Left lung (tissue), 10 donors: ENCODE results near the gene PPP1R26. TPM values are rescaled to one million over a fixed set of nuclear protein-coding genes. Genes with fewer than 3 reads are reported as not detected.
A peak's percentile ranks its signal among the peaks of the same experiment; 100 is the strongest.

ENCODE experiments used
- ATAC-seq: fragments of 200-7000 bp; cut with Tn5 transposase; one replicate; pipeline ENCODE4 v1.9.1; 2020; ENCODE audit warnings: moderate library complexity
- DNase-seq, 4 donors: peaks; one replicate each; pipeline ENCODE4 v3.0.0-alpha.2; 2013 to 2020
- H3K27ac ChIP-seq, 2 donors: fragments of 200-600 bp; sonication (generic) in 1 of 2; one replicate each; pipeline versions ENCODE4 v1.5.0 to v1.8.0; 2020 to 2021
- H3K27me3 ChIP-seq, 2 donors: fragments of 200-600 bp; sonication (generic) in 1 of 2; one replicate each; pipeline versions ENCODE4 v1.5.0 to v1.8.0; 2020 to 2021
- H3K36me3 ChIP-seq, 2 donors: fragments of 200-600 bp; sonication (generic) in 1 of 2; one replicate each; pipeline versions ENCODE4 v1.5.0 to v1.8.0; 2020 to 2021
- H3K4me1 ChIP-seq, 2 donors: fragments of 200-600 bp; one replicate each; pipeline ENCODE4 v1.8.0; 2021
- H3K4me3 ChIP-seq, 2 donors: fragments of 200-600 bp; sonication (generic) in 1 of 2; one replicate each; pipeline versions ENCODE4 v1.5.0 to v1.8.0; 2020 to 2021; ENCODE audit warnings: mild to moderate bottlenecking in 1 of 2
- H3K9me3 ChIP-seq, 2 donors: fragments of 200-600 bp; sonication (generic) in 1 of 2; one replicate each; pipeline versions ENCODE4 v1.5.0 to v1.8.0; 2020 to 2021
- CTCF ChIP-seq, 2 donors: fragments of 200-600 bp; sonication (generic) in 1 of 2; IDR thresholded peaks; one replicate each; pipeline versions ENCODE4 v1.5.0 to v1.8.0; 2021; ENCODE audit warnings: antibody characterized with exemption in 2 of 2
- intact Hi-C, 2 donors: fragments of 100-400 bp; cut with DNase I; formaldehyde crosslinking; loops; one replicate each; pipeline versions ENCODE4 v1.11.2 to v1.14.2; 2022
- polyA plus RNA-seq, 6 donors: library from polyadenylated mRNA; unstranded; fragments of 120-200 nt; gene quantifications; one replicate each; pipeline ENCODE4 v1.2.1, GENCODE V29; 2013; ENCODE audit not compliant: insufficient read length in 6 of 6
- total RNA-seq, 2 donors: library from RNA; stranded (reverse); fragmentation: NEBNext Ultra II Directional; extraction: Animal tissue kit (Norgen Biotek cat#: 25700); gene quantifications; one replicate each; pipeline ENCODE4 v1.2.1, GENCODE V29; 2021
- donor health status: DM: no; HTN: yes; CAD: no.
- donor health status: DM: no; HTN: no; CAD: no.

PPP1R26 gene
- total and polyA plus RNA-seq, 8 donors: 18.1 to 37.7 (median 31.1) TPM

DNA sequence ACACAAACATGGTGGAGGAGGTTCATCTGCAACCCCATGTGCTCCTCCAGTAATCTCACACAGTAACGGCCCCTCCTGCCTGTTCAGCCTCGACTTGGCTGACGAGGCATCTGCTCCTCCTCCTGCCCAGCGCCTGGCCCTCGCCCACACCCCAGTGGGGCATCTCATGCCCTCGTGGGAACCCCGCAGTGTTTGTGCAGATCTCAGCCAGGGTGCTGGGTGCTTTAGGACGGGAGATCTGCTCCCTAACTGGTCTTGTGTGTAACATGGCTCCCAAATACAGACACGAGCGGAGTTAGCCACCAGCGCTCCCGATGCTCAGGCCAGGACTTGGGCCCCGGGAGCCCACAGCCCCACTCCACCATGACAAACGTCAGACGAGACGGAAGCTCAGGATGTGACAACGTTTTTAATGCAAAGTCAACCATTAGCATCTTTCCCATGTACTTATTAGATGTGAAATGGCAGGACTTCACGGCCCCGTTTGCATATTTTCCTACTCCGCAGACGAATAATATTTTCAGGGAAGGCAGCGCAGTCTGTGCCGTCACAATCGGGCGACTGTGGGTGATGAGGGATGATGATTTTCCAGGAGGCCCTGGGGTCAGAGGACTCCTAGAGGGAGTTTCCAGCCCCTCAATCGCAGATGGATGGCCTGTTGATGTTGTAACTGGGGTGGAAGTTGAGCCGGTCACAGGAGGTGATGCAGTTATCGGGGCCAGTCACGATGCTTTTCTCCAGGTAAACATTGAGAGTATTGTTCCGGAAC lies 15.4 kb downstream of the PPP1R26 start:
- no peak for TF ChIP-seq CTCF (IDR thresholded peaks at IDR 0.05)
- intact Hi-C loops: no loop called here
- DNase-seq (peak in 2 of 4 donors; percentile 12 to 61), ATAC-seq (no peak)
- Histone ChIP-seq H3K27me3 (no peaks in the 10 kb centered on the region), H3K27ac (no peak overlapping the region), H3K36me3 (no peaks in the 10 kb centered on the region), H3K4me1 (peaks cover 0 to 9% of the 10 kb centered on the region in 2 donors), H3K9me3 (no peaks in the 10 kb centered on the region), H3K4me3 (no peak overlapping the region)

DNA sequence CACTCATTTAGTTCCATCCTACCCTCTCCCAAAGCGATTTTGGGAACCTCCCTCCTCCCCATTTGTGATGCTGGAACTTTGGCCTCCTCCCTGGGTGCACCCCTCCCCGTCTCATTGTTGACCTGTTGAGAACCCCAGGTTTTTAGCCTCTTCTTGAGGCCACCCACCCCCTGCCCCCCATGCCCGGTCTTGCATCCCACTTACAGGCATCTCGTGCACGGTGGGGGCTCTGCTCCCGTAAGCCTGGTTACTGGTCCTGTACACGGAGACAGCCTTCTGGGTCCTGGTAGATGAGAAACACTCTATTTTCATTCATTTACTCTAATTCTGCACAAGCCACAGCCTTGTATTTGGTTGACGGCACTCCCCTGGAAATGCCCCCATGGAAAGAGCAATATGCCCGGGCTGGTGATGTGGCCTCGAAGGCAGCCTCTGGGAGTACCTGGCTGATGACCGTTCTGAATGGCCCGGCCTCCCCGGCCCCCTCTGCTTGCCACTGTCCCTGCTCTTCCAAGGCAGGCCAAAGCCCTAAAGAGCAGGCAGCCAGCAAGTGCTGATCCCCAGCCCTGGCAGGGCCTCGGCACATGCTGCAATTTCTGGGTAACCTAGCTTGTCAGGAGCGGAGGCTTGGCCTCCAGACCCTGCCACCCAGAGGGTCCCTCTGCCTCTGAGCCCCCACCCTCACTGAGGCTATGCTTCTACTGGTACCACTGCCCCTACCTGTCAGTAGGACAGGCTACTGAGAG lies 19.0 kb downstream of the PPP1R26 start:
- Histone ChIP-seq H3K9me3 (no peaks in the 10 kb centered on the region), H3K27me3 (no peaks in the 10 kb centered on the region), H3K4me3 (no peak overlapping the region), H3K4me1 (peaks cover 7 to 30% of the 10 kb centered on the region in 2 donors), H3K36me3 (peaks cover 0 to 18% of the 10 kb centered on the region in 2 donors), H3K27ac (no peak overlapping the region)
- intact Hi-C loops: no loop called here
- ATAC-seq (no peak), DNase-seq (peak in 1 of 4 donors; percentile 45)
- TF ChIP-seq CTCF (IDR thresholded peaks at IDR 0.05): no peak

DNA sequence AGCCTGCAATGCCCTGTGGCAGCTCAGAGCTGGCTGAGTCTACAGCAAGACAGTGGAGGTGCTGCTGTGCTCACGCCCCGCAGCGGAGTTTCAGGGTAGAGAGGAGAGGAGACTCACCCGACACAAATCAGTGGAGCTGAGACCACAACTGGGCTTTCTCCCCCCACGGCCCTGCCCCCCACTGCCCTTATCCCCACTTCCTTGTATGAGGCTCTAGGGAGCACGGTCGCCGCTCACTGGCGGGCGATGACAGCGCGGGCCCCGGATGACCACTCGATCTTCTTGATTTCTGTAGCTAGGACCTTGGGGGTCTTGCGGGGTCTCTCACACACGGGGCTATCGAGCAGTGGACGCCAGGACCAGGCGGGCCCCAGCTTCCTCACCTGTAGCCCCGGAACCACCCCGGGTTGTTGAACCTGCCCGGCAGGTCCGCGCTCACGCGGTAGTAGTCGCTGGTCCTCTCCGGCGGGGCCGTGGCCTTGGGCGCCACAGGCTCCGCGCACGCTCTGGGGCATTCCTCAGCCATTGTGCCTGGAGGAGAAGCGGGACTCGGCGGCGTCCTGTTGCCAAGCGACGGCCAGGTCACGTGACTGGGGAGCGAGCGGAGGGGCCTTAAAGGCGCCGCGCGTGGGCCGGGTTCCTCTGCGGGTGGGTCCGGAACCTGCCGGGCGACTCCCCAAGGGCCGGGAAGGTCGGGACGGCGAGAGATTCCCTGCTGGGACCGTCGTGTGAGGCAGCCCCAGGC lies 19.9 kb downstream of the PPP1R26 start:
- no peak for TF ChIP-seq CTCF (IDR thresholded peaks at IDR 0.05)
- no peaks in the 10 kb centered on the region for H3K27me3 ChIP-seq
- peaks cover 7 to 30% of the 10 kb centered on the region in 2 donors for H3K4me1 ChIP-seq

DNA sequence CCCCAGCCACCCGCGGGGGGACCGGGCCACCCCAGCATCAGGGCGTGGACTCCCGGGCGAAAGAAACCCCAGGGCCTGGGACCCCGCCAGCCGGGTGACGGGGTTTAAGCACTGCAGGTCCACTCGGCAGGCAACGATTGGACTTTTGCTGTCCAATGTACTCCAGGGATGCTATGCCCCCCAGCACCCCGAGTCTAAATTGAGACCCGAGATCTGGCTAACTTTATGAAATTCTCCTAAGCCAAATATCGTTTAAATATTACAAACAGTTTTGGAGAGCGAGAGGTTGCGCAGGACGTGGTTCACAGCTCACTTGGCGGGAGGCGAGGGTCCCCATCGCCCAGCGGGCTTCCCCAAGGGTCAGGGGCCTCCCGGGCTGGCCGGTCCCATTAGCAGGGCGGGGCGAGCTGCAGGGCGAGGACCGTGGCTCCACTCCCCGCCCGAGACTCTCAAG lies 20.5 kb downstream of the PPP1R26 start:
- no peaks in the 10 kb centered on the region for H3K27me3 ChIP-seq
- ATAC-seq: peak; percentile 20
- no peak for DNase-seq

More for the DNA sequence above, 19.9 kb downstream of the PPP1R26 start:
- H3K36me3 ChIP-seq: peaks cover 0 to 27% of the 10 kb centered on the region in 2 donors
- no peaks in the 10 kb centered on the region for H3K9me3 ChIP-seq
- H3K4me3 ChIP-seq: peak overlapping the region; percentile 94 to 98
- intact Hi-C loops: no loop called here
- H3K27ac ChIP-seq: peak overlapping the region; percentile 2 to 81
- ATAC-seq: peak; percentile 87
- peak; percentile 88 to 99 (median 93) for DNase-seq

More for the DNA sequence above, 20.5 kb downstream of the PPP1R26 start:
- Histone ChIP-seq H3K9me3 (no peaks in the 10 kb centered on the region), H3K4me3 (peak overlapping the region; percentile 94 to 98), H3K4me1 (peaks cover 7 to 30% of the 10 kb centered on the region in 2 donors), H3K27ac (peak overlapping the region; percentile 2 to 81), H3K36me3 (peaks cover 0 to 33% of the 10 kb centered on the region in 2 donors)
- intact Hi-C loops: no loop called here
- TF ChIP-seq CTCF (IDR thresholded peaks at IDR 0.05): no peak
